H1 (cell line): Measurements from ENCODE around the gene OR10A2. TPM values are rescaled to one million over a fixed set of nuclear protein-coding genes. Genes with fewer than 3 reads are reported as not detected.

ENCODE experiments used
- CTCF ChIA-PET: fragments of 300-600 bp; sonication (Branson Sonifier 250); formaldehyde crosslinking; loops from one replicate; lab custom pipeline; 2021; ENCODE audit not compliant: partially characterized antibody; lab: Charles Lee
- POLR2A ChIA-PET: fragments of 300-600 bp; sonication (Branson Sonifier 250); formaldehyde crosslinking; loops from one replicate; lab custom pipeline; 2021; ENCODE audit warnings: inconsistent platforms; ENCODE audit not compliant: partially characterized antibody; lab: Charles Lee
- DNase-seq, 2 experiments: peaks; one replicate each; pipeline versions ENCODE4 v3.0.0 to v3.0.0-alpha.2; 2010 to 2022; ENCODE audit warnings: low spot score in 2 of 2, low read depth in 1 of 2, mixed read lengths in 1 of 2
- FAIRE-seq: peaks from 2 replicates; lab custom pipeline; 2011; peaks lifted over from hg19 to GRCh38; lab: Jason Lieb, UNC
- H2AFZ ChIP-seq: 2 replicates; pipeline ENCODE4 v1.8.1; 2012; ENCODE audit warnings: low read length, inconsistent platforms
- H2AK5ac ChIP-seq: 2 replicates; pipeline ENCODE4 v1.6.1; 2013; ENCODE audit warnings: low read depth, low read length
- H2BK120ac ChIP-seq: replicated peaks from 2 replicates; pipeline ENCODE3; 2013; ENCODE audit warnings: low read depth, low read length, inconsistent platforms
- H2BK12ac ChIP-seq: 2 replicates; pipeline ENCODE4 v1.6.1; 2013; ENCODE audit warnings: low read depth, low read length
- H2BK15ac ChIP-seq: 2 replicates; pipeline ENCODE4 v1.6.1; 2013; ENCODE audit warnings: low read length
- H2BK20ac ChIP-seq: 2 replicates; pipeline ENCODE4 v1.6.1; 2013; ENCODE audit warnings: low read length
- H2BK5ac ChIP-seq: 2 replicates; pipeline ENCODE4 v1.6.1; 2013; ENCODE audit warnings: low read depth, low read length
- H3K14ac ChIP-seq: 2 replicates; pipeline ENCODE4 v1.6.1; 2013; ENCODE audit warnings: inconsistent platforms; ENCODE audit not compliant: insufficient read length
- H3K18ac ChIP-seq: 2 replicates; pipeline ENCODE4 v1.6.1; 2013; ENCODE audit warnings: low read length; ENCODE audit errors: extremely low read depth
- H3K23ac ChIP-seq: 2 replicates; pipeline ENCODE4 v1.6.1; 2013; ENCODE audit warnings: inconsistent platforms; ENCODE audit not compliant: insufficient read length
- H3K23me2 ChIP-seq: 2 replicates; pipeline ENCODE4 v1.6.1; 2013; ENCODE audit warnings: low read depth, low read length
- H3K27ac ChIP-seq: 2 replicates; pipeline ENCODE4 v1.6.1; 2011; ENCODE audit warnings: low read depth, low read length, inconsistent platforms
- H3K27me3 ChIP-seq, 4 experiments: replicated peaks in 1 of 4; 1 replicate in 1 of 4; 2 replicates in 3 of 4; pipeline versions ENCODE4 v1.6.1 to v1.8.1; 2011 to 2013; ENCODE audit warnings: low read length in 3 of 4, mild to moderate bottlenecking in 3 of 4, inconsistent platforms in 2 of 4, mixed read lengths in 2 of 4, moderate library complexity in 1 of 4; ENCODE audit not compliant: control insufficient read depth in 3 of 4, insufficient read depth in 3 of 4; ENCODE audit errors: extremely low read depth in 1 of 4
- H3K36me3 ChIP-seq, 4 experiments: 2 replicates each; pipeline versions ENCODE4 v1.6.1 to v1.8.1; 2011 to 2013; ENCODE audit warnings: mild to moderate bottlenecking in 4 of 4, low read length in 3 of 4, moderate library complexity in 2 of 4, control low read depth in 1 of 4, inconsistent platforms in 1 of 4; ENCODE audit not compliant: insufficient read depth in 4 of 4, control insufficient read depth in 2 of 4
- H3K4ac ChIP-seq: replicated peaks from 2 replicates; pipeline ENCODE3; 2013; ENCODE audit warnings: low read length, low read depth, mixed read lengths, inconsistent platforms; ENCODE audit not compliant: insufficient read length
- H3K4me1 ChIP-seq, 4 experiments: replicated peaks in 1 of 4; 1 replicate in 1 of 4; 2 replicates in 3 of 4; pipeline versions ENCODE4 v1.6.1 to v1.8.1; 2011 to 2013; ENCODE audit warnings: low read length in 3 of 4, inconsistent platforms in 2 of 4, mixed read lengths in 1 of 4; ENCODE audit not compliant: insufficient read depth in 4 of 4, control insufficient read depth in 3 of 4
- H3K4me2 ChIP-seq, 2 experiments: 2 replicates each; pipeline versions ENCODE4 v1.6.1 to v1.8.1; 2011 to 2013; ENCODE audit warnings: low read depth in 2 of 2, low read length in 2 of 2, control low read depth in 1 of 2, inconsistent platforms in 1 of 2, mild to moderate bottlenecking in 1 of 2; ENCODE audit not compliant: insufficient read depth in 1 of 2
- H3K4me3 ChIP-seq, 4 experiments: fragments of 200-600, 300-600 bp in 1 of 4; sonication (generic), shearing (Covaris generic), sonication (Bioruptor Twin) in 1 of 4; 2 replicates each; pipeline versions ENCODE4 v1.5.1 to v1.8.1; 2011 to 2016; ENCODE audit warnings: low read length in 4 of 4, low read depth in 3 of 4, control low read depth in 2 of 4, inconsistent platforms in 2 of 4, mild to moderate bottlenecking in 2 of 4, mixed read lengths in 1 of 4, moderate library complexity in 1 of 4; ENCODE audit not compliant: insufficient read depth in 2 of 4; ENCODE audit errors: extremely low read depth in 1 of 4
- H3K56ac ChIP-seq: replicated peaks from 2 replicates; pipeline ENCODE3; 2013; ENCODE audit warnings: low read depth, mild to moderate bottlenecking, mixed read lengths, low read length, inconsistent platforms; ENCODE audit not compliant: insufficient read length
- H3K79me1 ChIP-seq: 2 replicates; pipeline ENCODE4 v1.6.1; 2013; ENCODE audit warnings: low read depth, low read length, control low read depth
- H3K79me2 ChIP-seq, 2 experiments: 2 replicates each; pipeline versions ENCODE4 v1.6.1 to v1.8.1; 2012 to 2013; ENCODE audit warnings: low read length in 2 of 2, mild to moderate bottlenecking in 2 of 2, inconsistent platforms in 1 of 2; ENCODE audit not compliant: insufficient read depth in 2 of 2, control insufficient read depth in 1 of 2
- H3K9ac ChIP-seq, 4 experiments: replicated peaks in 1 of 4; 1 replicate in 1 of 4; 2 replicates in 3 of 4; pipeline versions ENCODE4 v1.6.1 to v1.8.1; 2011 to 2013; ENCODE audit warnings: low read depth in 3 of 4, low read length in 3 of 4, control low read depth in 2 of 4, mild to moderate bottlenecking in 2 of 4, moderate library complexity in 2 of 4, inconsistent platforms in 1 of 4; ENCODE audit errors: extremely low read depth in 1 of 4
- H3K9me3 ChIP-seq, 2 experiments: 2 replicates each; pipeline versions ENCODE4 v1.6.1 to v1.8.1; 2012 to 2013; ENCODE audit warnings: mild to moderate bottlenecking in 2 of 2, moderate library complexity in 2 of 2, control low read depth in 1 of 2, inconsistent platforms in 1 of 2, low read depth in 1 of 2, low read length in 1 of 2, mixed read lengths in 1 of 2; ENCODE audit not compliant: insufficient read depth in 2 of 2
- H4K20me1 ChIP-seq, 2 experiments: replicated peaks in 1 of 2; 2 replicates each; pipeline versions ENCODE3 to v1.8.1; 2011 to 2013; ENCODE audit warnings: inconsistent platforms in 2 of 2, low read length in 2 of 2, mild to moderate bottlenecking in 1 of 2; ENCODE audit not compliant: insufficient read depth in 2 of 2, control insufficient read depth in 1 of 2
- H4K5ac ChIP-seq: 2 replicates; pipeline ENCODE4 v1.6.1; 2013; ENCODE audit warnings: low read length, low read depth, mixed read lengths, inconsistent platforms; ENCODE audit not compliant: insufficient read length
- H4K8ac ChIP-seq: 2 replicates; pipeline ENCODE4 v1.8.0; 2013; ENCODE audit warnings: mild to moderate bottlenecking, moderate library complexity, low read length, inconsistent platforms; ENCODE audit not compliant: insufficient read depth; ENCODE audit errors: extremely low read depth
- H4K91ac ChIP-seq: replicated peaks from 2 replicates; pipeline ENCODE3; 2013; ENCODE audit warnings: low read length, mixed read lengths, inconsistent platforms; ENCODE audit not compliant: insufficient read length
- CTCF ChIP-seq, 3 experiments: IDR thresholded peaks; 1 replicate in 2 of 3; 2 replicates in 1 of 3; pipeline versions ENCODE4 v1.5.1 to v1.6.1; 2011; ENCODE audit warnings: low read length in 3 of 3, mild to moderate bottlenecking in 3 of 3, inconsistent platforms in 2 of 3, low read depth in 1 of 3, moderate library complexity in 1 of 3; ENCODE audit not compliant: insufficient read depth in 1 of 3; ENCODE audit errors: control extremely low read depth in 1 of 3
- EP300 ChIP-seq, 2 experiments: IDR thresholded peaks; 1 replicate in 1 of 2; 2 replicates in 1 of 2; pipeline ENCODE4 v1.6.1; 2011 to 2012; ENCODE audit warnings: low read depth in 2 of 2, low read length in 2 of 2, mild to moderate bottlenecking in 2 of 2, borderline replicate concordance in 1 of 2, inconsistent platforms in 1 of 2, moderate library complexity in 1 of 2
- EZH2 ChIP-seq: fragments of 200-600 bp; sonication (generic); IDR thresholded peaks from 2 replicates; pipeline ENCODE4 v1.7.1; 2012; ENCODE audit warnings: low read depth, mild to moderate bottlenecking, moderate library complexity, low read length, inconsistent platforms; ENCODE audit not compliant: severe bottlenecking
- GABPA ChIP-seq: IDR thresholded peaks from 2 replicates; pipeline ENCODE4 v1.6.1; 2011; ENCODE audit warnings: mild to moderate bottlenecking, low read length, moderate library complexity, borderline replicate concordance; ENCODE audit not compliant: insufficient read depth
- KDM4A ChIP-seq: IDR thresholded peaks from one replicate; pipeline ENCODE4 v1.7.1; 2012; ENCODE audit warnings: low read depth, mild to moderate bottlenecking, moderate library complexity, low read length, inconsistent platforms; ENCODE audit not compliant: severe bottlenecking
- NANOG ChIP-seq: IDR thresholded peaks from 2 replicates; pipeline ENCODE4 v1.6.1; 2011; ENCODE audit warnings: low read length, low read depth, mild to moderate bottlenecking, inconsistent platforms; ENCODE audit not compliant: insufficient read depth, poor library complexity, severe bottlenecking
- NRF1 ChIP-seq: IDR thresholded peaks from 2 replicates; pipeline ENCODE4 v1.6.1; 2011; ENCODE audit warnings: mild to moderate bottlenecking, low read depth, low read length, improper control_type of control experiment
- RBBP5 ChIP-seq: IDR thresholded peaks from 2 replicates; pipeline ENCODE4 v1.7.1; 2012; ENCODE audit warnings: low read depth, mild to moderate bottlenecking, inconsistent platforms, low read length, moderate library complexity, borderline replicate concordance
- RXRA ChIP-seq: IDR thresholded peaks from 2 replicates; pipeline ENCODE4 v1.6.1; 2011; ENCODE audit warnings: low read depth, mild to moderate bottlenecking, low read length, moderate library complexity; ENCODE audit not compliant: insufficient read depth
- SRF ChIP-seq: IDR thresholded peaks from 2 replicates; pipeline ENCODE4 v1.6.1; 2011; ENCODE audit warnings: mild to moderate bottlenecking, low read depth, low read length, moderate library complexity
- SUZ12 ChIP-seq: fragments of 200-600 bp; sonication (generic); IDR thresholded peaks from 2 replicates; pipeline ENCODE4 v1.6.1; 2012; ENCODE audit warnings: mild to moderate bottlenecking, inconsistent platforms, low read length, moderate library complexity, mixed read lengths
- WGBS, 2 experiments: shearing (Covaris generic) in 1 of 2; methylation state at CpG; one replicate each; pipeline versions ENCODE4 v1.1.6 to v1.1.7; 2013 to 2015; ENCODE audit warnings: low lambda C conversion rate in 2 of 2, mixed read lengths in 2 of 2, inconsistent platforms in 1 of 2, low coverage in 1 of 2, missing lambda C conversion rate in 1 of 2; ENCODE audit not compliant: insufficient replicate concordance in 2 of 2, insufficient coverage in 1 of 2, insufficient read length in 1 of 2; ENCODE audit errors: extremely low coverage in 1 of 2, missing lambda C conversion rate in 1 of 2; 5-methylcytosine and 5-hydroxymethylcytosine counted together
- polyA plus RNA-seq, 7 experiments: library from polyadenylated mRNA; depleted of rRNA in 3 of 7; stranded (reverse) in 5 of 7; unstranded in 2 of 7; fragments of >200 nt in 5 of 7; fragments of 200-250 nt in 2 of 7; gene quantifications; 1 replicate in 5 of 7; 2 replicates in 1 of 7; 4 replicates in 1 of 7; pipeline versions ENCODE4 v1.2.1 to v1.2.3, GENCODE V29; 2011 to 2013; ENCODE audit warnings: missing spikeins in 2 of 7, mixed read lengths in 2 of 7
- total RNA-seq: library from RNA; stranded (reverse); fragmentation: NEBNext Ultra II Directional; extraction: Animal tissue kit (Norgen Biotek cat#: 25700); gene quantifications from 2 replicates; pipeline ENCODE4 v1.2.1, GENCODE V29; 2021

The OR10A2 gene
- total and polyA plus RNA-seq, 2 of the 8 experiments (the other 6 are each of a cell fraction or from before 2014, with no cell fraction given), result not detected

- Histone ChIP-seq H2BK12ac (no peak overlapping the region), H3K23ac (no peak overlapping the region), H3K27ac (no peak overlapping the region), H3K56ac (no peak overlapping the region), H3K14ac (no peak overlapping the region), H2AK5ac (no peak overlapping the region), H3K79me1 (no peaks in the 10 kb centered on the region), H2BK15ac (no peak overlapping the region), H4K5ac (no peak overlapping the region), H4K20me1 (no peaks in the 10 kb centered on the region), H3K9ac (no peak overlapping the region), H3K27me3 (no peaks in the 10 kb centered on the region), H3K4me2 (no peak overlapping the region), H3K18ac (no peak overlapping the region), H2BK5ac (no peak overlapping the region), H3K4ac (no peak overlapping the region), H3K79me2 (no peaks in the 10 kb centered on the region), H2AFZ (no peak overlapping the region), H2BK20ac (no peak overlapping the region), H3K9me3 (no peaks in the 10 kb centered on the region), H3K4me3 (no peak overlapping the region), H3K23me2 (no peaks in the 10 kb centered on the region), H4K91ac (no peak overlapping the region), H4K8ac (no peak overlapping the region), H3K4me1 (peaks cover 0 to 5% (median 0%) of the 10 kb centered on the region in 4 experiments; a peak in 3 of 7 replicates), H3K36me3 (no peaks in the 10 kb centered on the region), H2BK120ac (no peak overlapping the region)
- ChIA-PET CTCF (interaction anchor here (0.6 to 3.2 kb wide), 5 partner anchors 11 to 676 kb away, joined by 3 to 34 read pairs (median 10); partner anchors contain the start of genes NLRP14 and ZNF214), POLR2A (no interaction called here)
- DNase-seq, result no peak
- FAIRE-seq, result no peak
- 76% methylated on average over 2 of the region's 2 CpGs; no CpG with 5 or more reads in 1 of the 2 experiments for WGBS, 2 experiments
- TF ChIP-seq NRF1 (no peak), EP300 (IDR thresholded peaks at IDR 0.05; ENCODE audit: borderline replicate concordance in 1 of 2, low read depth in 2 of 2, low read length in 2 of 2) (no peak), NANOG (no peak), SUZ12 (no peak), SRF (no peak), EZH2 (no peak), CTCF (IDR thresholded peaks at IDR 0.05; ENCODE audit: control extremely low read depth in 1 of 3, insufficient read depth in 1 of 3, low read depth in 1 of 3, low read length in 3 of 3) (no peak), RBBP5 (no peak), KDM4A (no peak), GABPA (no peak), RXRA (no peak)
Measured at GRCh38 chr11:6813656-6814055, 49.2 kb upstream of the OR10A2 start.
